GM10248 (cell line): ENCODE measurements around the gene RSAD1.

Source experiments
- CTCF ChIA-PET: fragments of 300-600 bp; sonication (Branson Sonifier 250); formaldehyde crosslinking; extraction: SDS; loops from one replicate; lab custom pipeline; 2021; ENCODE audit warnings: antibody characterized with exemption; lab: Yijun Ruan, JAX
- POLR2A ChIA-PET: fragments of 350-650 bp; sonication (Branson Sonifier 250); formaldehyde crosslinking; extraction: SDS; loops from one replicate; lab custom pipeline; 2020; ENCODE audit warnings: antibody characterized with exemption; lab: Yijun Ruan, JAX
- DNase-seq: peaks from one replicate; pipeline ENCODE4 v3.0.0; 2012; ENCODE audit errors: extremely low spot score
- TF ChIP-seq, protein P1 (sequence below): IDR thresholded peaks from 2 replicates; pipeline ENCODE4 v1.5.1; 2012; ENCODE audit warnings: mild to moderate bottlenecking, low read depth; ENCODE audit errors: extremely low read depth, missing control alignments, control extremely low read depth

Gene RSAD1

DNA sequence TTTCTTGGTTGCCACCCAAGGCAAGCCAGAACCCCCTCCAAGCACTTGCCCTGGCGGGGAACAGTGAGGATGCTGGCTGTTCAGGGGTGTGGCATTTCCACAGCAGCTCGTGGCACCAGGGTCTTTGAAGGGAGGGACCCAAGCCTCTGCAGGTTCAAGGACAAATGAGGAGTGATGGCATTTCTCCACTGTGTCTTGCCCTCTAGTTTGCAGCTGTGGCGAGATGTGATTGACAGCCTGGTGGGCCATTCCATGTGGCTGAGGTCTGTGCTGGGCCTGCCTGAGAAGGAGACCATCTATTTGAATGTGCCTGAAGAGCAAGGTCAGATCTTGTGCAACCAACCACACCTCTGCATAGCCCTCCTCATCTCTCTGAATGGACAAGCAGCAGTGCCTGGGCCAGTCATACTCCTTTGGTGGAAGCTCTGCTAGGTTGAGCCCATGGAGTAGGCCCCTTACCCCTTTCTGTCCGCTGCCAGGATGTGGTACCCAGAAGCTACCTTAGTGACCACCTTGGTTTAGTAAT, 49.4 kb downstream of the RSAD1 start:
- TF ChIP-seq, protein P1, sequence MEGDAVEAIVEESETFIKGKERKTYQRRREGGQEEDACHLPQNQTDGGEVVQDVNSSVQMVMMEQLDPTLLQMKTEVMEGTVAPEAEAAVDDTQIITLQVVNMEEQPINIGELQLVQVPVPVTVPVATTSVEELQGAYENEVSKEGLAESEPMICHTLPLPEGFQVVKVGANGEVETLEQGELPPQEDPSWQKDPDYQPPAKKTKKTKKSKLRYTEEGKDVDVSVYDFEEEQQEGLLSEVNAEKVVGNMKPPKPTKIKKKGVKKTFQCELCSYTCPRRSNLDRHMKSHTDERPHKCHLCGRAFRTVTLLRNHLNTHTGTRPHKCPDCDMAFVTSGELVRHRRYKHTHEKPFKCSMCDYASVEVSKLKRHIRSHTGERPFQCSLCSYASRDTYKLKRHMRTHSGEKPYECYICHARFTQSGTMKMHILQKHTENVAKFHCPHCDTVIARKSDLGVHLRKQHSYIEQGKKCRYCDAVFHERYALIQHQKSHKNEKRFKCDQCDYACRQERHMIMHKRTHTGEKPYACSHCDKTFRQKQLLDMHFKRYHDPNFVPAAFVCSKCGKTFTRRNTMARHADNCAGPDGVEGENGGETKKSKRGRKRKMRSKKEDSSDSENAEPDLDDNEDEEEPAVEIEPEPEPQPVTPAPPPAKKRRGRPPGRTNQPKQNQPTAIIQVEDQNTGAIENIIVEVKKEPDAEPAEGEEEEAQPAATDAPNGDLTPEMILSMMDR = no peak
- no peak for DNase-seq
- ChIA-PET CTCF (interaction anchor here (1.6 kb wide), 1 partner anchor 12 kb away, joined by 5 read pairs; no protein-coding TSS in a partner anchor), POLR2A (interaction anchor here (0.5 kb wide), 1 partner anchor 75 kb away, joined by 3 read pairs; no protein-coding TSS in a partner anchor)

GRCh38 chr17:50529849-50530248, 51.2 kb downstream of the RSAD1 start:
- DNase-seq = no peak
- POLR2A ChIA-PET = no interaction called here
- CTCF ChIA-PET = no interaction called here
- TF ChIP-seq, protein P1 = no peak

GRCh38 chr17:50531428-50532025, 52.9 kb downstream of the RSAD1 start:
- TF ChIP-seq, protein P1 = no peak
- POLR2A ChIA-PET = no interaction called here
- DNase-seq = no peak
- CTCF ChIA-PET = interaction anchor here (1.2 to 2.4 kb wide), 4 partner anchors 10 to 55 kb away, joined by 3 to 6 read pairs (median 4); no protein-coding TSS in a partner anchor

DNA sequence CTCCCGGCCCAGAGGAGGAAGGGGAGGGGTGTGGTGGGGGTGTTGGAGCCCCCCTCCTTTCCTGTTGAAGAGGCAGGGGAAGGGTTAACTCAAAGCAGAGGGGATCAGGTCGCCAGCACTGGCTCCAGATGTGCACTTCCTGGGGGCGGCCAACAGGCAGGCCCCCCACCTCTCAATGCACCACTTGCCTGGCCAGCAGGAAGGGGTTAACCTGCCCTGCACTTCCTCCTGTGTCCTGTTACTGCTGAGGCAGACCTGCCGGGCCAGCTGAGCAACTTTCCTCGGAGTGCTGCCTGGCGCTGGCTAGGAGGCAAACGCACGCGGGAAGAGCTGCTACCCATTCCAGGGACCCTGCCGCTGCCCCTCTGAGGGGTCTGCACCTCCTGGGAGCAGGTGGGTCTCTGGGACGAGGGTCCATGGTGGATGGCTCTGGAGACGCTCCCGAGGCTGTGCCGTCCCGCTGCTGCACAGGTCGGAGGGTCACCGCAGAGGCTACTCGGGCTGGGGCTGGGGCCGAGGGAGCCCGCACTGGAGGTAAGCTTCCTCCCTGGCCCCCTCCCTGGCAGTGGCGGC, 53.9 kb downstream of the RSAD1 start, which contains the start of gene EPN3:
EPN3 (plus strand) TSS at position 284 of the 573 bp plus-strand sequence. CDS start 3,822 bp downstream, outside the sequence.
- POLR2A ChIA-PET = no interaction called here
- CTCF ChIA-PET = interaction anchor here (1.2 to 2.4 kb wide), 2 partner anchors 11 to 51 kb away, joined by 3 to 6 read pairs; no protein-coding TSS in a partner anchor

DNA sequence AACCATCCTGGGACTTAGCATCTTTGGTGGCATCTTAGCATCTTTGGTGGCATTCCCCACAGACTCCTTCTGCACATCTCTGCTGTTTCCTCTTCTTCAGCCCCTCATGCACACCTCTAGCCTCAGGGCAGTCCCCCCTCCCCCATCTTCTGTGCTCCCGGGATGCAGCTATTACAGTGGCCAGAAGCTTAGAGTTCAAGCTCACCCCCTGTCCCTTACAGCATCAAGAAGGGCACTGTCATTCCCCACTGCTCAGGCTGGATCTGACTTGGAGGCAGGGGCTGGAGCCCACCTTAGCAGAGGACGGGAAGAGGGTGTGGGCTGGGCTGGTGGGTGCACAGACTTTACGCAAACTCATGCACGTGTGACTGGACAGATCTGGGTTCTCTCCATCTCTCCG, 54.5 kb downstream of the RSAD1 start:
- no peak for DNase-seq
- POLR2A ChIA-PET = no interaction called here
- TF ChIP-seq, protein P1 = no peak
- CTCF ChIA-PET = interaction anchor here (1.1 kb wide), 1 partner anchor 14 kb away, joined by 3 read pairs; no protein-coding TSS in a partner anchor

More for the DNA sequence above, 53.9 kb downstream of the RSAD1 start, which contains the start of gene EPN3:
- TF ChIP-seq, protein P1 = no peak
- no peak for DNase-seq

DNA sequence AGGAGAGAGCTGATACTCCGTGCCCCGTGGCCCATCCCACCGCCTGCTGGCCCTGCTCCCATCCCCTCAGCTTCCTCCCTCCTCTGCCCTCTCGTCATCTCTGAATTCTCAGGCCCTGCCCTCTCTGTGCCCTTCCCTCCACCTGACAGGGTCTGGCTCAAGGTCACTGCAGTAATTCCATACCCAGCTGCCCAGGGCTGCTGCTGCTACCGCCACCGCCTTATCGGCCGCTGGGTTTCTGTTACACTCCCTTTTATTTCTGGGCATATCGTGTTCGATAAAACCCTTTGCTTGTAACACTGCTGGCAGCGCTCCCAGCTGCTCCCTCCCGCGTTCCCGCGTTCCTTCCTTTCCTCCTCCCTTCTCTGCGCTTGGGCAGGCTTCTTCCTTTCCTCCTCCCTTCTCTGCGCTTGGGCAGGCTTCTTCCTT, 55.1 kb downstream of the RSAD1 start:
- ChIA-PET CTCF (interaction anchor here (1.1 kb wide), 1 partner anchor 15 kb away, joined by 3 read pairs; no protein-coding TSS in a partner anchor), POLR2A (no interaction called here)
- TF ChIP-seq, protein P1 = no peak
- no peak for DNase-seq
